HG02943 (cell line): ENCODE results near the gene KRABD2.
"Not testable (repeated sequence)": the region's sequence is repeated elsewhere in the genome, so short reads cannot be mapped to it uniquely, and the experiment has no call there.

ENCODE experiments used
- ATAC-seq: cut with Tn5 transposase; IDR thresholded peaks from one replicate; pipeline ENCODE4 v1.9.1; 2021; ENCODE audit warnings: mild to moderate bottlenecking, low read depth, moderate library complexity; ENCODE audit not compliant: unreplicated experiment

Gene KRABD2

GRCh38 chr17:8366231-8366630 lies 10.3 kb downstream of the KRABD2 start:
- ATAC-seq, result no peak

GRCh38 chr17:8365143-8365542 lies 11.4 kb downstream of the KRABD2 start:
- ATAC-seq, result no peak

DNA sequence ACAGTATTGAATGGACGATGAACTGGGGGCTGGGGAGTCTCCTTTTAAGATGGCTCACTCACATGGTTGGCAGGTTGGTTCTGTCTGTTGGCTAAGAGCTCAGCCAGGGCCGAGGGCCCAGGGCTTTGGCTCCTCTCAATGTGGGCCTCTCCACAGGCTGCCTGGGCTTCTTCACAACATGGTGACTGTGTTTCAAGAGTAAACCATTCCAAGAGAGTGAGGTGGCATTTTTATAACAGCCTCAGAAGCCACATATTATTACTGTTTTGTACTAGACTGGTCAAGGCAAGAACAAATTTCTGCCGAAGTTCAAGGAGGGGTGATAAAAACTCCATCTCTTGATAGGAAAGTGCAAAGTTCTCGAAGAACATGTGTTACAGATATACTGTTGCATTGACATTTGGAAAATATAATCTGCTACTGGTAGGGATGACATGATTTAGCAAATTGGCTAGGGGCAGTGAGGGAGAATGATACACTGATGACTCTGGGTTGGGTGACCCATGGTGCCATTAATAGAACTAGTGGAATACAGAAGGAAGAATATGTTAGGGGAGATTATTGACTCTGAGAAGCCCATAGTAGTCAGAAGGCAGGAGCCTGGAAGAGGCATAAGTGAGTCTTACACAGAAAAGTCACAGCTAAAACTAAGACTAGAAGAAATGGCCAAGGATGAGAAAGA lies 13.7 kb downstream of the KRABD2 start:
- ATAC-seq, result no peak

GRCh38 chr17:8360751-8361150 lies 15.8 kb downstream of the KRABD2 start:
- ATAC-seq, result no peak

- ATAC-seq, result no peak
Measured at GRCh38 chr17:8360260-8360659, 16.2 kb downstream of the KRABD2 start.

DNA sequence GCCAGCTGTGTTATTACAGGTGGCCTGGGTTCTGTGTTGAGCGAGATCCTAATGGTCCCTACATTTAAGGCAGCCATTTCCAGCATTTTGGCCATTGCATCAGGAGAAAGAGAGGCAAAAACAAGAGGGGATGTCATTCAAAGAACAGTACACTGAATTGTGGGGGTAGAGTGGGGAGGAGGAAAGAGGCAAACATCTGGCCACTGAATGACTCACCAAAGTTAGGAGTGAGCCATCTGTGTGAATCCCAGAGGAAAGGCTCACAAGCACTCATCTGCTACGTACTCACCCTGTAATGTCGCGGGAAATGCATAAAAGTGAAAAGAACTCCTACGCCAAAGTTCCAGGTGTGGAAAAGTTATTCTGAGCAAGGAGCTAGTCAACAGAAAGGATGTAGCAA lies 16.7 kb downstream of the KRABD2 start:
- no peak for ATAC-seq

- no peak for ATAC-seq
Measured at GRCh38 chr17:8357910-8358309, 18.6 kb downstream of the KRABD2 start.

GRCh38 chr17:8354236-8354635 lies 22.3 kb downstream of the KRABD2 start:
- no peak for ATAC-seq

- no peak for ATAC-seq
Measured at GRCh38 chr17:8353736-8354135, 22.8 kb downstream of the KRABD2 start.

DNA sequence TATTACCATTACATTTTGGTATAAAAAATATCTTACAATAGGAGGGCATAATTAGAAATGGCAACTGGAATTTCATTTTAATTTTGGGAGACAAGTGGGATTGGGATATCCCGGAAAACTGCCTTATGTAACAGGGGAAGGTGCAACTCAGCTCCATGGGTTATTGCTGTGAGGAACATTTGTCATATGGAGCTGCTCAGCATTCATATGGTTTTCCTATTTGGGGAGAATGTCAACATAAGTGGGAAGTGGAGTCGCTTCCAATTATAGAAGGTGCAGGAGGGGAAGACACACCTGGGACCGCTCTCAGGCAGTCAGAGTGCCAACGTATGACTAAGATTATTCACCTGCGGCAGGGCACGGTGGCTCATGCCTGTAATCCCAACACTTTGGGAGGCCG lies 26.2 kb downstream of the KRABD2 start:
- no peak for ATAC-seq

GRCh38 chr17:8347001-8347400 lies 29.5 kb downstream of the KRABD2 start:
- not testable (repeated sequence) for ATAC-seq

DNA sequence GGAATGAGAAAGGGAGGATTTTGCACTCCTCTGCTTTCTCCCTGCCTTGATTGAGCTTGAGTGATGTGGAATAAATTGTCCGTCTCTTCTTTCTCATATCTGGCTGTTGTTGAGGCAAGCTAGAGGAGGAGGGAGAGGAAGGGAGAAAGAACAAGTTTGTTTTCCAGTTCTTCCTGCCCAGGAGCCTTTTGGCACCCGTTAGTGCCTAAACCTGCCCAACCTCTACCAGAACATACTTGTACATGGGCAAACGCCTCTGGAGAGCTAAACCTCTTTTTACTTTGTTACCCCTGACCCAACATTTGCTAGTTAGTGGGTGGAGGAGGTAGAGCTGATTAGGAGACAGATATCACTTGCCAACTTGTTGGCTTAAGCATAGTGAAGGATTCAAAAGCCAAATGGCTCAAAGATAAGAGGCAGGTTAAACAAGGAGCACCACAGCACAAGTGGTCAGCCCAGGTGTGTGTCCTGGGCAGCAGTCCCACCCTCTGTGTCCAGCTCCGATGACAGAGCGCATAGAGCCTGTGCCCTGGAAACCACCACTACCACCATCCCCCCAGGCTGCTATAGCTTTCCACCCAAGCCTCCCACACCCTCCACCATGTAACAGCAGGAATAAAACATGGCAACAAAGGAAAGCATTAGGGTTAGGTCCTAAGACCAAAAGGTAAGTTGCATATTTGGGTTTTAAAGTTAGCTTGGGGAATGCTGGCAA lies 30.4 kb downstream of the KRABD2 start:
- ATAC-seq, result no peak

DNA sequence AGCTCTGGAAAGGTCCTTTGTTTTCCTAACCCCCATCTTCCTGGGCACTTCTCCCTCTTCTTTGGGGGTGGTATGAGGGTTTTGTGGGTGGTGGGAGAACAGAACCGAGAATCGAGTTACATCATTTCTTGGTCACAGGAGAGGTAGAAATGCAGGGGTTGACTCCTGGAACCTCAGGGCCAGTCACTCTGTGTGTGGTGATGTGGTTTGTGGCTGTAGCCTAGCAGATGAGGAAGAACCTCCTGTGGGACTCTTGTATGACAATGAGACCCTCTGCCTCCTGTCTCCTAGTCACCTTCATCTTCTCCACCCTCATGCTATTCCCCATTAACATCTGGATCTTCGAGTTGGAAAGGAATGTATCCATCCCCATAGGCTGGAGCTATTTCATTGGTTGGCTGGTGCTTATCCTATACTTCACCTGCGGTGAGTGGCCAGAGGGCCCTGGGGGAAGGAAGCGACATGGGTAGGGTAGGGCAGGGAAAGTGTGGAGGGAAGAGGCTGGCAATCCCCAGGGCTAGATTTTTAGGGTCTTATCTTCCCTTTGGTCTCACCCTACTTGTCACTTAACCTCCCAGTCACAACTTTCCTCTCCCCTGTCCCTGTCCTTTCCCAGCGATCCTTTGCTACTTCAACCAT lies 31.3 kb downstream of the KRABD2 start:
- ATAC-seq, result no peak

- no peak for ATAC-seq
Measured at GRCh38 chr17:8341456-8341855, 35.0 kb downstream of the KRABD2 start.

DNA sequence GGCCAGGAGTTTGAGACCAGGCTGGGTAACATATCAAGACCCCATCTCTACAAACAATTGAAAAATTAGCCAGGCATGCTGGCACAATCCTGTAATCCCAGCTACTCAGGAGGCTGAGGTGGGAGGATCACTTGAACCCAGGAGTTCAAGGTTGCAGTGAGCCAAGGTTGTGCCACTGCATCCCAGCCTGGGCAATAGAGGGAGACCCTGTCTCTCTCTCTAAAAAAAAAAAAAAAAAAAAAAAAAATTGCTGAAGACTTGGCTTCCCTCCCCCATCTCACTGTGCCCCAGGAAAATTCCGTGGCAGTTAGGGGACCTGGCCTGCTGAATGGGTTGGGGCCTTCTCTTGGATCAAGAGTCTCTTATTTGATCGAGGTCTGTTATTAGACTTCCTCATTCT lies 37.0 kb downstream of the KRABD2 start, which contains the start of gene ODF4:
TSS of gene ODF4 (plus strand) at position 301 of the 400 bp plus-strand sequence. CDS start 212 bp downstream, outside the sequence.
- no peak for ATAC-seq

DNA sequence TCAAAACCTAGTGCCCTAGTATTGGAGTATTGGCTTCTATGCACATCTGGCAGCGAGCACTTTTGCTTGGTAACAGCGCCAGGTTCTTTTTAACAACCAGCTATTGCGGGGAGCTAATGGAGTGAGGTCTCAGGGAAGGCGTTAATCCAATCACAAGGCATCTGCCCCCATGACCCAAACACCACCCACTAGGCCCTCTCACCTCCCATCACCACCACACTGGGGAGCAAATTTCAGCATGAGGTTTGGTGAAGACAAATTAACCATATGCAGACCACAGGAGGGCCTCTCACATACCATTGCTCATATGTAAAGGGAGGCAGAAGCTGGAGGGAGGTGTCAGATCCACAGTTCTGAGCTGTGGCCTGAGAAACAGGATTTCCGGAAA lies 37.8 kb downstream of the KRABD2 start:
- ATAC-seq, result no peak

DNA sequence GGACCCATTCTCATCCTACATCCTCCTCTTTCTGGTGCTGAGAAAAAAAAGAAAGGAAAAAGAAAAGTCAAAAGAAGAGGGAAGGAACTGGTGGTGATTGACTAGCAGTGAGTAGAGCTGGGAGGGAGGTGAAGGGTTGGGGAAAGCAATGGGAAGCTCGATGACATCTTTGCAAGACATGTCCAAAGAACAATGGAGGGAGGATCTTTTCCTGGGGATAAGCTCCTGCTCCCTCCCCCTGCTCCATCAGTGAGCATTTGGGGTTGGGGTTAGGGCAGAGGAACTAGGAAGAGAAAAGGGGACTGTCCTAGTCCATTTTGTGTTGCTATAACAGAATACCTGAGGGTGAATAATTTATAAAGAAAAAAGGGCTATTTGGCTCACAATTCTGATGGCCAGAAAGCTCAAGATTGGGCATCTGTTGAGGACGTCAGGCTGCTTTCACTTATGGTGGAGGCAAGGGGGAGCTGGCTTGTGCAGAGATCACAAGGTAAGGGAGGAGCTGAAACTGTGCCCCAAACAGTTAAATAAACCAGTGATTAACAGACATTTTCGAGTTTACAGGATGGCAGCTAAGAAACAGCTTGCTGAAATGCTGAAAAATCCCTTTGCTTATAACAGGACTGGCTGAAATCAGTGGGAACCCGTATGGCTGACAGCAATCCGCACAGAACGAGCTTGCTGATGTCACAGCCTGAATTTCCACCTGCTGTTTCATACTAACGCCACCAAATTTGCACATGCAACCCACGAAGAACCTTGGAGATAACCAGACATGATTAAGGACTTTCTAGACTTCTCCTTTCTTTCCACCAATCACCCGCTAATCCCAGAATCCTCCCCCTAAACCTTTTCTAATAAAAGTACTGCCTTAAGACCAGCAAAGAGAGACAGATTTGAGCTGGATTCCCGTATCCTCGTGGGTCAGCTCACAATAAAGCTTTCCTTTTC lies 38.4 kb downstream of the KRABD2 start:
- ATAC-seq, result no peak

DNA sequence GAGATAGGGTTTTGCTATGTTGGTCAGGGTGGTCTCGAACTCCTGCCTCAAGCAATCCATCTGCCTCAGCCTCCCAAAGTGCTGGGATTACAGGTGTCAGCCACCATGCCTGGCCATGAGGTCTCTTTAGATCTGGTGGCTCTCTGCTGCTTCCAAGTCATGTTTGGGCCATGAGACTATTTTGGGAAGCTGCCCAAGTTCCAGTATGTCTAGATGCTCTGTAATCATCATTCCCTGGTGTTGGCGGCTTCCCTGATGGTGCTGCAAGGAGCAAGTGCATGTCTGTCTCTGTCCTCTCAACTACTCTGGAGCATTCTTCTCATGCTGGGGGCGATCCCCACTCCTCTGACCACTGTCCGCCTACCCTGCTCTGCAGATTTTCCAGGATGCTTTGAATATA lies 43.2 kb downstream of the KRABD2 start:
- no peak for ATAC-seq

DNA sequence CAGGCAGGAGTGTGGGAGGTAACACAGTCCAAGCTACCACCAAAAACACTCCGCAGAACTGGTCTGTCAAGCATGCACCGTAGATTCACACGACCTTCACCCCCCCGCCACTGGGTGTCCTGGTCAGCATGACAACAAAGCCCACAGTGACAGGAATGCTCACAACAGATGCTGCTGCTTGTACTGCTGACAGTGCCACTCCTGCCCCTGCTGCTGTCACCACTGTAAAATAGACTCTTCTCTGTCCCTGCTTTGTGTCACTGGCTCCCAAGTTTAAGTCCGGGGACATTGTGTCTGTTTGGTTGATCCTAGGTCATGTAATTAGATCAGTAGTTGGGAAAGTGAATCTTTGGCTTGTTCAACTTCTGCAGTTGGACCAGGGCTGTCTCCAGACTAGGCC lies 43.8 kb downstream of the KRABD2 start:
- ATAC-seq, result no peak

- ATAC-seq, result no peak
Measured at GRCh38 chr17:8332128-8332527, 44.4 kb downstream of the KRABD2 start.

GRCh38 chr17:8327303-8327649 lies 49.2 kb downstream of the KRABD2 start:
- no peak for ATAC-seq
